ENCODE data around the gene PPEF2.

DNA sequence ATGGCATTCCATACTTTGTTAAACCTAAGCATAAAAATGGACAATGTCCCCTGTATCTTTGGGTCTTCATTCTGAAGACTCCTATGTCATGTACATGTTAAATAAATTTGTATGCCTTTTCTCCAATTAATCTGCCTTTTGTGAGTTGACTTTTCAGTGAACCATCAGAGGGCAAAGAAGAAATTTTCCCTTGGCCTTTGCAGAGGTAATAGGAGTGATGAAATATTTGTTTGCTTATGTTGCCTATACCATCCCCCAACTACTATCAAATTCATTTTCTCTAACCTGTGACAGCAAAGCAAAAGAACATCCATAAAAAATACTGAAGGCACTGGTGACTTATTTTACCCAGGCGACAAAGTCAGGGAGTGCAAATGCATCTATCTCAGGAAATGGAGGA, 20.3 kb upstream of the PPEF2 start:
- TF ChIP-seq CEBPZ (IDR thresholded peaks at IDR 0.05; ENCODE audit: low read depth, low read length): no peak
- no peak for TF ChIP-seq EZH2 (IDR thresholded peaks at IDR 0.05; ENCODE audit: borderline replicate concordance, control insufficient read depth, low read depth, low read length)
- no peak for TF ChIP-seq POLR2A (IDR thresholded peaks at IDR 0.05; ENCODE audit: low read depth, low read length)
- no peak for TF ChIP-seq NFYB (IDR thresholded peaks at IDR 0.05; ENCODE audit: insufficient read depth, low read depth, low read length)
- no peak for TF ChIP-seq TAF1 (IDR thresholded peaks at IDR 0.05; ENCODE audit: borderline replicate concordance, low read depth, low read length)
- TF ChIP-seq ZBTB33 (IDR thresholded peaks at IDR 0.05): no peak

All from GM12878 (cell line).